ENCODE results near the gene ITIH5. TPM values are rescaled to one million over a fixed set of nuclear protein-coding genes. Genes with fewer than 3 reads are reported as not detected.
A peak's percentile ranks its signal among the peaks of the same experiment; 100 is the strongest.
"Not testable (repeated sequence)": the region's sequence is repeated elsewhere in the genome, so short reads cannot be mapped to it uniquely, and the experiment has no call there.

Gene ITIH5
- total RNA-seq, 1 experiment from 2014 or later = 5.2 TPM

DNA sequence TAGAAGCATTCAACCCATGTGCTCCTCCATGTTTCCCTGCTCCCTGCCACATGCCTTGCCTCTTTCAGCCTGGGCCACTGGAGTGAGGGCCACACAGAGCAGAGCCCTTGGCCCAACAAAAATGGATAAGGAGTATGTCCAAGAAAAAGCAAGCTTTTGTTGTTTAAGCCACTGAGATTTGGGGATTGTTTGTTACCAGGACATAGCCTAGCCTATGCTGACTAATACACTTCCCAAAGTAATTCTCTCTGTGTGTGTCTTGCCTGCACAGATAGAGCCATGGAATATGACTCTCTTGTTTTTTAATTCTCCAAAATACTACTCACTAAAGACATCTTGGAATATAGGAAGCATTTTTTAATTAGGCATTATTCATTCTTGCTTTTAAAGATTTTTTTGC lies 22.8 kb upstream of the ITIH5 start:
- Mint-ChIP-seq H3K27ac (ENCODE audit: unreplicated experiment) (no peak overlapping the region), H3K9me3 (ENCODE audit: low read depth, unreplicated experiment) (peaks cover 14% of the 10 kb centered on the region), H3K4me1 (ENCODE audit: low read depth, unreplicated experiment) (peaks cover 27% of the 10 kb centered on the region), H3K4me3 (ENCODE audit: low read depth, unreplicated experiment) (no peak overlapping the region), H3K27me3 (ENCODE audit: unreplicated experiment) (no peaks in the 10 kb centered on the region), H3K36me3 (ENCODE audit: insufficient read depth, unreplicated experiment) (peaks cover 10% of the 10 kb centered on the region)
- DNase-seq = no peak
- no TSS peak for BruUV-seq (replicated peaks)
- CTCF ChIA-PET = no interaction called here
- intact Hi-C loops (cut with micrococcal nuclease; ENCODE audit: unreplicated experiment) = loop anchor here (5.0 kb wide), 4 partner anchors 63 to 1613 kb away; partner anchors contain the start of genes ATP5F1C and KIN
- TF ChIP-seq, protein P1, sequence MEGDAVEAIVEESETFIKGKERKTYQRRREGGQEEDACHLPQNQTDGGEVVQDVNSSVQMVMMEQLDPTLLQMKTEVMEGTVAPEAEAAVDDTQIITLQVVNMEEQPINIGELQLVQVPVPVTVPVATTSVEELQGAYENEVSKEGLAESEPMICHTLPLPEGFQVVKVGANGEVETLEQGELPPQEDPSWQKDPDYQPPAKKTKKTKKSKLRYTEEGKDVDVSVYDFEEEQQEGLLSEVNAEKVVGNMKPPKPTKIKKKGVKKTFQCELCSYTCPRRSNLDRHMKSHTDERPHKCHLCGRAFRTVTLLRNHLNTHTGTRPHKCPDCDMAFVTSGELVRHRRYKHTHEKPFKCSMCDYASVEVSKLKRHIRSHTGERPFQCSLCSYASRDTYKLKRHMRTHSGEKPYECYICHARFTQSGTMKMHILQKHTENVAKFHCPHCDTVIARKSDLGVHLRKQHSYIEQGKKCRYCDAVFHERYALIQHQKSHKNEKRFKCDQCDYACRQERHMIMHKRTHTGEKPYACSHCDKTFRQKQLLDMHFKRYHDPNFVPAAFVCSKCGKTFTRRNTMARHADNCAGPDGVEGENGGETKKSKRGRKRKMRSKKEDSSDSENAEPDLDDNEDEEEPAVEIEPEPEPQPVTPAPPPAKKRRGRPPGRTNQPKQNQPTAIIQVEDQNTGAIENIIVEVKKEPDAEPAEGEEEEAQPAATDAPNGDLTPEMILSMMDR (IDR thresholded peaks at IDR 0.05; ENCODE audit: unreplicated experiment) = no peak

DNA sequence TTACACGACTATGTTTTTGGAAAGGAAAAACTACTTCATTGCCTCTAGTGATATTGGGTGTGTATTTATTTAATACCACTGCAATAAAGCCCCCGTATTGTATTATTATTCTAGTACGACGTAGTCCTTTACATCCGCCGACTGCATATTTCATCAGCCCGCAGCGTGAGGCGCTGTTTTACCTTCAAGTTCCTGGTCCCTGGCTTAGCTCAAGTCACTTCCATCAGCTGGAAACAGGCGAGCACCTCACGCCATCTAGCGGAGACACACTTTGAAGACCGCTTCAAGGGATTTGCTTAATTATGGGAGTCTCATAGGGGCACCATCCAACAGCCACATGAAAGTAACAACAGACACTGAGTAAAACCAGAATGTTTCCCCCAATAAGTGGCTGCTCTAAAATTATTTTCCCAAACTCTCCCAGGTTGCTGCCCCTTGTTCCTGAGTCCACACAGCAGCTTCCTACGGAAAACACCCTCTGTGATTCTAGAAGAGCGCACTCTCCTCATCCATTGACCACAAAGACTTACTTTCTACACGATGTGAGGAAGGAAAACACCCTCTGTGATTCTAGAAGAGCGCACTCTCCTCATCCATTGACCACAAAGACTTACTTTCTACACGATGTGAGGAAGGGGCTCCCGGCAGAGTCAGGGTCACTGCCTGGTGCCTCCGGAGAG lies 20.6 kb upstream of the ITIH5 start:
- Mint-ChIP-seq H3K27me3 (ENCODE audit: unreplicated experiment) (no peaks in the 10 kb centered on the region), H3K4me1 (ENCODE audit: low read depth, unreplicated experiment) (peaks cover 27% of the 10 kb centered on the region)
- CTCF ChIA-PET = interaction anchor here (0.6 to 2.7 kb wide), 18 partner anchors 9 to 363 kb away, joined by 3 to 61 read pairs (median 5); partner anchors contain the start of genes ATP5F1C, ITIH2, KIN and TAF3

DNA sequence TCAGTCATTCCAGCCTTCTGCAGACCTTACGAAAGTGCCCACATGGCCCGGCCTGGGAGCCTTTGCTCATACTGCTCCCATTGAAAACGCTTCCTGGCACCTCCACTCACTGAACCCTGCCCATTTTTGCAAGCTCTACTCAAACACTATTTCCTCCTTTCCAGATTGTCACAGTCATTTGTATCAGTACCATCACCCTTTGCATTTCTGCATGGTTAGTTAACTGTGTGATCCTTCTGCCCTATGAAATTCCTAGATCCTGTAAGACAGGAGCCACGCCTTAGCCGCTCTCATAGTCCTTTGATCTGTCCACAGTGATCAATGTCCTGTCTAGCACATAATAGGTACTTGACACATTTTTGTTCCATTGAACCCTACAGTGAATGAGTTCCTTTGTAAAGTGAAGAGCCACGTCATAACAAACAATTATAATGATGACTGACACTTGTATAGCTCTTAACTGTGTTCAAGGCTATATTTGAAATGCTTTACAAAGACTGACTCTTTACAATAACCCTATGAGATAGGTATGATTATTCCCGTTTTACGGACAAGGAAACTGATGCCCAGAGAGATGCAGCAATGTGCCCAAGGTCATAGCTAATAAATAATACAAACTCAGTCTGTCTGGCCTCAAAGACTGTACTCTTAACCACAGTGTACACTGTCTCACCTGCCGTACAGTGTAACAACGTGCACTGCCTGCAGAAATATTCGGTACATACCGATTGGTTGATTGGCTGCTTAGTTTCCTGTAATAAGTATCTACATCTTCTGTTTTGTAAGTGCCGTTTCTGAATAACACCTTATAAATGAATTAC lies 19.8 kb upstream of the ITIH5 start:
- no TSS peak for BruUV-seq (replicated peaks)
- peak overlapping the region; percentile 80 for H3K27ac Mint-ChIP-seq (ENCODE audit: unreplicated experiment)
- TF ChIP-seq, protein P1 (IDR thresholded peaks at IDR 0.05; ENCODE audit: unreplicated experiment) = no peak
- H3K36me3 Mint-ChIP-seq (ENCODE audit: insufficient read depth, unreplicated experiment) = peaks cover 5% of the 10 kb centered on the region
- H3K4me1 Mint-ChIP-seq (ENCODE audit: low read depth, unreplicated experiment) = peaks cover 27% of the 10 kb centered on the region
- H3K4me3 Mint-ChIP-seq (ENCODE audit: low read depth, unreplicated experiment) = peak overlapping the region; percentile 50
- peaks cover 12% of the 10 kb centered on the region for H3K9me3 Mint-ChIP-seq (ENCODE audit: low read depth, unreplicated experiment)
- CTCF ChIA-PET = interaction anchor here (0.6 to 2.7 kb wide), 19 partner anchors 9 to 1125 kb away, joined by 3 to 61 read pairs (median 5); partner anchors contain the start of genes ATP5F1C, ITIH2, KIN and TAF3
- H3K27me3 Mint-ChIP-seq (ENCODE audit: unreplicated experiment) = no peaks in the 10 kb centered on the region
- DNase-seq = peak; percentile 56
- intact Hi-C loops (cut with micrococcal nuclease; ENCODE audit: unreplicated experiment) = loop anchor here (1.0 to 5.0 kb wide), 6 partner anchors 66 to 1616 kb away; partner anchors contain the start of genes ATP5F1C, KIN and TAF3

More for the DNA sequence above, 20.6 kb upstream of the ITIH5 start:
- intact Hi-C loops (cut with micrococcal nuclease; ENCODE audit: unreplicated experiment) = loop anchor here (1.0 to 5.0 kb wide), 6 partner anchors 65 to 1615 kb away; partner anchors contain the start of genes ATP5F1C, KIN and TAF3
- Mint-ChIP-seq H3K9me3 (ENCODE audit: low read depth, unreplicated experiment) (peaks cover 8% of the 10 kb centered on the region), H3K36me3 (ENCODE audit: insufficient read depth, unreplicated experiment) (peaks cover 5% of the 10 kb centered on the region), H3K27ac (ENCODE audit: unreplicated experiment) (peak overlapping the region; percentile 80), H3K4me3 (ENCODE audit: low read depth, unreplicated experiment) (peak overlapping the region; percentile 50)
- TF ChIP-seq, protein P1 (IDR thresholded peaks at IDR 0.05; ENCODE audit: unreplicated experiment) = peak; percentile 87
- BruUV-seq (replicated peaks) = no TSS peak
- peak; percentile 85 for DNase-seq

DNA sequence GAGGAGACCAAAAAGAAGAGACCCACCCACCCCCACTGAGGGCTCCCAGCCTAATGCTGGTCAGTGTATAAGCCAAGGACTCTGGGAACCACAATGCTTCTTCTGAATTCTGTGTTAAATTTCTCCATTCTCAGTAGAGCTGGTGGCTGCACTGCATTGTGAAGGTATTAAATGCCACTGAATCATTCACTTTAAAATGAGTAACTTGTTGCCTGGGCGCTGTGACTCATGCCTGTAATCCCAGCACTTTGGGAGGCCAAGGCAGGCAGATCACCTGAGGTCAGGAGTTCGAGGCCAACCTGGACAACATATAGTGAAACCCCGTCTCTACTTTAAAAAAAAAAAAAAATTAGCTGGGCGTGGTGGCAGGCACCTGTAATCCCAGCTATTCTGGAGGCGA lies 13.3 kb upstream of the ITIH5 start:
- H3K36me3 Mint-ChIP-seq (ENCODE audit: insufficient read depth, unreplicated experiment); H3K4me3 Mint-ChIP-seq (ENCODE audit: low read depth, unreplicated experiment); DNase-seq; intact Hi-C loops (cut with micrococcal nuclease; ENCODE audit: unreplicated experiment); H3K4me1 Mint-ChIP-seq (ENCODE audit: low read depth, unreplicated experiment); H3K27ac Mint-ChIP-seq (ENCODE audit: unreplicated experiment); CTCF ChIA-PET; H3K9me3 Mint-ChIP-seq (ENCODE audit: low read depth, unreplicated experiment); BruUV-seq (replicated peaks): not testable (repeated sequence)
- H3K27me3 Mint-ChIP-seq (ENCODE audit: unreplicated experiment) = peaks cover 19% of the 10 kb centered on the region
